GM12891 (cell line): ENCODE data around the gene DRAM1.
A peak's percentile ranks its signal among the peaks of the same experiment; 100 is the strongest.

Source experiments
- DNase-seq: peaks from one replicate; pipeline ENCODE4 v3.0.0; 2011; ENCODE audit warnings: low spot score; ENCODE audit not compliant: insufficient read length
- FAIRE-seq: peaks from 2 replicates; lab custom pipeline; 2011; peaks lifted over from hg19 to GRCh38; lab: Jason Lieb, UNC
- PAX5 ChIP-seq: IDR thresholded peaks from 2 replicates; pipeline ENCODE4 v1.6.1; 2011; ENCODE audit warnings: low read length, moderate library complexity, mild to moderate bottlenecking; ENCODE audit not compliant: insufficient read depth, severe bottlenecking
- POLR2A ChIP-seq: IDR thresholded peaks from 2 replicates; pipeline ENCODE4 v1.6.1; 2011; ENCODE audit warnings: low read depth, low read length, control low read depth
- POLR2AphosphoS5 ChIP-seq: IDR thresholded peaks from 2 replicates; pipeline ENCODE4 v1.6.1; 2011; ENCODE audit warnings: low read depth, low read length, control low read depth
- POU2F2 ChIP-seq: IDR thresholded peaks from 2 replicates; pipeline ENCODE4 v1.6.1; 2011; ENCODE audit warnings: low read depth, mild to moderate bottlenecking, control low read depth, low read length, moderate library complexity
- SPI1 ChIP-seq: IDR thresholded peaks from 2 replicates; pipeline ENCODE4 v1.6.1; 2011; ENCODE audit warnings: low read depth, low read length, control low read depth
- TAF1 ChIP-seq: IDR thresholded peaks from 2 replicates; pipeline ENCODE4 v1.6.1; 2011; ENCODE audit warnings: low read depth, low read length, control low read depth

The DRAM1 gene

DNA sequence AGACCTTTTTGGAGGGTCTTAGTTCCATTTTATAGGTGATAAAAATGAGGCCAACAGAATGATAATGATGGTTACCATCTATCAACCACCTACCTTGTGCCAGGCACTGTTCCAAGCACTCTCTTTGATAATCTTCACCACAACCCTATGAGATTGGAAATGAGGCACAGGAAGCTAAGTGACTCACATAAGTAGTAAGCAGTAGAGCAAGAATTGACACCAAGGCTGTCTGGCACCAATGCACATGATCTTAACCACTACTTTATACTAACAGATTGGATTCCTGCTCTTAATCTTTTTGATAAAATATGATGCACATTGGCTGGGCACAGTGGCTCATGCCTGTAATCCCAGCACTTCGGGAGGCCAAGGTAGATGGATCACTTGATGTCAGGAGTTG lies 91.4 kb downstream of the DRAM1 start:
- DNase-seq (no peak), FAIRE-seq (peak; percentile 66)
- TF ChIP-seq PAX5 (no peak), SPI1 (no peak), TAF1 (no peak), POLR2A (no peak), POU2F2 (no peak), POLR2AphosphoS5 (no peak)
